ENCODE measurements around the gene FRMD1.

GRCh38 chr6:168096271-168096764, 17.3 kb upstream of the FRMD1 start:
- no peak for TF ChIP-seq FOS (IDR thresholded peaks at IDR 0.05; ENCODE audit: borderline replicate concordance, insufficient read depth, low read length)
- TF ChIP-seq CTCF (IDR thresholded peaks at IDR 0.05; ENCODE audit: extremely low read depth in 1 of 2, insufficient read depth in 1 of 2, low read depth in 1 of 2, low read length in 2 of 2) = no peak
- no peak for TF ChIP-seq MAX (IDR thresholded peaks at IDR 0.05; ENCODE audit: insufficient read depth, insufficient read length)
- no peak for TF ChIP-seq EZH2 (IDR thresholded peaks at IDR 0.05; ENCODE audit: borderline replicate concordance, low read depth, low read length, severe bottlenecking)
- TF ChIP-seq POLR2A (IDR thresholded peaks at IDR 0.05; ENCODE audit: low read depth, low read length) = no peak
- TF ChIP-seq POLR2AphosphoS5 (IDR thresholded peaks at IDR 0.05; ENCODE audit: insufficient read depth, low read depth, low read length) = no peak
- no peak for TF ChIP-seq JUN (IDR thresholded peaks at IDR 0.05; ENCODE audit: borderline replicate concordance, insufficient read depth, insufficient read length, low read depth)
- TF ChIP-seq MYC (IDR thresholded peaks at IDR 0.05; ENCODE audit: low read depth, low read length) = no peak
- no peak for TF ChIP-seq GATA2 (IDR thresholded peaks at IDR 0.05; ENCODE audit: insufficient read depth, insufficient read length, low read depth, low read length)
